ENCODE data around the gene IRF6.

The IRF6 gene

GRCh38 chr1:209769171-209769904 lies 36.6 kb downstream of the IRF6 start:
- no peak overlapping the region for H3K4me3 ChIP-seq (ENCODE audit: low read depth, low read length)
- no peak for TF ChIP-seq CTCF (IDR thresholded peaks at IDR 0.05; ENCODE audit: low read depth, low read length, missing control alignments)

GRCh38 chr1:209768354-209768774 lies 37.6 kb downstream of the IRF6 start:
- H3K36me3 ChIP-seq (replicated peaks) = no peaks in the 10 kb centered on the region
- no peak overlapping the region for H3K27ac ChIP-seq
- DNase-seq = no peak
- no peak overlapping the region for H3K4me3 ChIP-seq (ENCODE audit: low read depth, low read length)
- no peak for TF ChIP-seq CTCF (IDR thresholded peaks at IDR 0.05; ENCODE audit: low read depth, low read length, missing control alignments)
- in situ Hi-C loops (cut with HindIII; ENCODE audit: low pct_ligation_motif_present, low sequenced_read_pairs) = no loop called here
- no peaks in the 10 kb centered on the region for H3K27me3 ChIP-seq (replicated peaks)

More at GRCh38 chr1:209769171-209769904, 36.6 kb downstream of the IRF6 start:
- DNase-seq = peak; percentile 88
- in situ Hi-C loops (cut with HindIII; ENCODE audit: low pct_ligation_motif_present, low sequenced_read_pairs) = no loop called here
- H3K27ac ChIP-seq = peak overlapping the region; percentile 85
- H3K27me3 ChIP-seq (replicated peaks) = no peaks in the 10 kb centered on the region
- H3K36me3 ChIP-seq (replicated peaks) = no peaks in the 10 kb centered on the region

- no peaks in the 10 kb centered on the region for H3K27me3 ChIP-seq (replicated peaks)
- no peak for DNase-seq
- in situ Hi-C loops (cut with HindIII; ENCODE audit: low pct_ligation_motif_present, low sequenced_read_pairs) = no loop called here
These were observed 38.2 kb downstream of the IRF6 start for GRCh38 chr1:209767706-209768105.

GRCh38 chr1:209767096-209767495 lies 38.8 kb downstream of the IRF6 start:
- Histone ChIP-seq H3K27me3 (replicated peaks) (no peaks in the 10 kb centered on the region), H3K27ac (no peak overlapping the region), H3K36me3 (replicated peaks) (no peaks in the 10 kb centered on the region), H3K4me3 (ENCODE audit: low read depth, low read length) (no peak overlapping the region)
- no peak for TF ChIP-seq CTCF (IDR thresholded peaks at IDR 0.05; ENCODE audit: low read depth, low read length, missing control alignments)
- no peak for DNase-seq
- in situ Hi-C loops (cut with HindIII; ENCODE audit: low pct_ligation_motif_present, low sequenced_read_pairs) = no loop called here

More at GRCh38 chr1:209767706-209768105, 38.2 kb downstream of the IRF6 start:
- no peak overlapping the region for H3K27ac ChIP-seq
- no peaks in the 10 kb centered on the region for H3K36me3 ChIP-seq (replicated peaks)
- TF ChIP-seq CTCF (IDR thresholded peaks at IDR 0.05; ENCODE audit: low read depth, low read length, missing control alignments) = no peak
- H3K4me3 ChIP-seq (ENCODE audit: low read depth, low read length) = no peak overlapping the region

GRCh38 chr1:209766051-209766450 lies 39.9 kb downstream of the IRF6 start:
- TF ChIP-seq CTCF (IDR thresholded peaks at IDR 0.05; ENCODE audit: low read depth, low read length, missing control alignments) = no peak
- DNase-seq = no peak

More at GRCh38 chr1:209766051-209766450, 39.9 kb downstream of the IRF6 start:
- Histone ChIP-seq H3K4me3 (ENCODE audit: low read depth, low read length) (no peak overlapping the region), H3K36me3 (replicated peaks) (no peaks in the 10 kb centered on the region), H3K27ac (no peak overlapping the region), H3K27me3 (replicated peaks) (no peaks in the 10 kb centered on the region)
- in situ Hi-C loops (cut with HindIII; ENCODE audit: low pct_ligation_motif_present, low sequenced_read_pairs) = no loop called here

Data from brain microvascular endothelial cell (primary cell).